Gastrocnemius medialis (tissue), 4 donors: ENCODE measurements around the gene CHCHD3. TPM values are rescaled to one million over a fixed set of nuclear protein-coding genes. Genes with fewer than 3 reads are reported as not detected.
"Not testable (repeated sequence)": the region's sequence is repeated elsewhere in the genome, so short reads cannot be mapped to it uniquely, and the experiment has no call there.

Experiments used
- ATAC-seq, 2 donors: fragments of 150-250 bp; one replicate each; pipeline ENCODE4 v1.9.1; 2016
- DNase-seq, 2 donors: peaks; one replicate each; pipeline ENCODE4 v3.0.0-alpha.2; 2019
- H3K27ac ChIP-seq, 4 donors: fragments of 200-600 bp; sonication (generic); 1 replicate in 1 of 4; 2 replicates in 3 of 4; pipeline ENCODE4 v1.5.1; 2016 to 2018; ENCODE audit warnings: mild to moderate bottlenecking in 2 of 4, moderate library complexity in 1 of 4
- H3K27me3 ChIP-seq, 3 donors: fragments of 200-600 bp; sonication (generic) in 2 of 3; 1 replicate in 1 of 3; 2 replicates in 2 of 3; pipeline versions ENCODE4 v1.5.1 to v1.6.0; 2016 to 2019; ENCODE audit warnings: mild to moderate bottlenecking in 1 of 3, moderate library complexity in 1 of 3
- H3K36me3 ChIP-seq, 2 donors: fragments of 200-600 bp; sonication (generic) in 1 of 2; one replicate each; pipeline ENCODE4 v1.5.1; 2017 to 2018
- H3K4me1 ChIP-seq, 2 donors: fragments of 200-600 bp; sonication (generic) in 1 of 2; one replicate each; pipeline ENCODE4 v1.5.1; 2016 to 2017; ENCODE audit warnings: mild to moderate bottlenecking in 2 of 2
- H3K4me3 ChIP-seq, 4 donors: fragments of 200-600 bp; sonication (generic) in 3 of 4; 1 replicate in 1 of 4; 2 replicates in 3 of 4; pipeline ENCODE4 v1.5.1; 2016 to 2019; ENCODE audit warnings: mild to moderate bottlenecking in 2 of 4
- H3K9me3 ChIP-seq, 3 donors: fragments of 200-600 bp; sonication (generic) in 2 of 3; 1 replicate in 1 of 3; 2 replicates in 2 of 3; pipeline ENCODE4 v1.5.1; 2016 to 2019
- POLR2A ChIP-seq, 2 donors: fragments of 450-650 bp; IDR thresholded peaks; one replicate each; pipeline ENCODE4 v1.6.1; 2017; ENCODE audit warnings: antibody characterized with exemption in 2 of 2, mild to moderate bottlenecking in 2 of 2, moderate library complexity in 2 of 2
- in situ Hi-C, 4 donors: fragments of 200-750 bp; cut with MboI; loops; one replicate each; pipeline versions ENCODE4 v1.15.0 to v1.8.0; 2017; ENCODE audit warnings: low sequenced_read_pairs in 4 of 4
- intact Hi-C: fragments of 100-400 bp; cut with DNase I; formaldehyde crosslinking; loops from one replicate; pipeline ENCODE4 v1.15.1; 2023; ENCODE audit warnings: low total_unique reads
- total RNA-seq, 4 donors: library from RNA; depleted of rRNA; stranded (reverse); fragments of >200 nt; gene quantifications; one replicate each; pipeline versions ENCODE4 v1.1.0 to v1.2.3, GENCODE V29; 2016
- TF ChIP-seq, protein P1 (sequence below), 5 experiments: fragments of 450-650 bp in 3 of 5; fragments of 200-600 bp in 2 of 5; sonication (generic) in 2 of 5; IDR thresholded peaks in 4 of 5; conservative IDR thresholded peaks in 1 of 5; 1 replicate in 4 of 5; 2 replicates in 1 of 5; pipeline ENCODE4 v1.5.1; 2016 to 2019; ENCODE audit warnings: antibody characterized with exemption in 5 of 5, mild to moderate bottlenecking in 3 of 5, moderate library complexity in 3 of 5

Gene CHCHD3
- total RNA-seq, 4 donors from 2014 or later = 110 to 177 (median 131) TPM

DNA sequence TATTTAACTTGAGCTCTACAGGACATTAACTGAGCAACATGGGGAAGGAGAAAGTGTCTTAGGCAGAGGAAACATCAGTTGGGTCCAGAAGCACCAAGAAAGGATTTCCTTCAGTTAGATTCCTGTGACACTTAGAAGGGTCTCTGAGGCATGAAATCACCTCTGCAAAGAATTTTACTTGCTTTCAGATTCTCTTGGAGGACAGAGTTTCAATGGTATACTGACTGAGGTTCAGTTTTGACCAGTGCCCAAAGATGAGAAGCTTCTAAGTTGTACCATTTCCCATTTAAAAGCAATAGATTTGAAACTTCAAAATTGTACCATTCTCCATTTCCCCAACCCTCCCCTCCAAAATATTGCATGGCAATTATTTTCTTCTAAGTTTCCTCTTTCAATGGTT is 102.4 kb downstream of the CHCHD3 start:
- intact Hi-C loops = no loop called here
- no peak overlapping the region for H3K27ac ChIP-seq
- in situ Hi-C loops = no loop called here
- H3K27me3 ChIP-seq = no peaks in the 10 kb centered on the region
- H3K36me3 ChIP-seq = peaks cover 0 to 5% of the 10 kb centered on the region in 2 donors
- H3K4me3 ChIP-seq = no peak overlapping the region
- H3K4me1 ChIP-seq = peaks cover 0 to 29% of the 10 kb centered on the region in 2 donors
- no peak for DNase-seq
- ATAC-seq = no peak
- TF ChIP-seq, protein P1, sequence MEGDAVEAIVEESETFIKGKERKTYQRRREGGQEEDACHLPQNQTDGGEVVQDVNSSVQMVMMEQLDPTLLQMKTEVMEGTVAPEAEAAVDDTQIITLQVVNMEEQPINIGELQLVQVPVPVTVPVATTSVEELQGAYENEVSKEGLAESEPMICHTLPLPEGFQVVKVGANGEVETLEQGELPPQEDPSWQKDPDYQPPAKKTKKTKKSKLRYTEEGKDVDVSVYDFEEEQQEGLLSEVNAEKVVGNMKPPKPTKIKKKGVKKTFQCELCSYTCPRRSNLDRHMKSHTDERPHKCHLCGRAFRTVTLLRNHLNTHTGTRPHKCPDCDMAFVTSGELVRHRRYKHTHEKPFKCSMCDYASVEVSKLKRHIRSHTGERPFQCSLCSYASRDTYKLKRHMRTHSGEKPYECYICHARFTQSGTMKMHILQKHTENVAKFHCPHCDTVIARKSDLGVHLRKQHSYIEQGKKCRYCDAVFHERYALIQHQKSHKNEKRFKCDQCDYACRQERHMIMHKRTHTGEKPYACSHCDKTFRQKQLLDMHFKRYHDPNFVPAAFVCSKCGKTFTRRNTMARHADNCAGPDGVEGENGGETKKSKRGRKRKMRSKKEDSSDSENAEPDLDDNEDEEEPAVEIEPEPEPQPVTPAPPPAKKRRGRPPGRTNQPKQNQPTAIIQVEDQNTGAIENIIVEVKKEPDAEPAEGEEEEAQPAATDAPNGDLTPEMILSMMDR (IDR thresholded peaks at IDR 0.05 in 4 of 5, conservative IDR thresholded peaks at IDR 0.05 in 1 of 5) = no peak
- no peak for TF ChIP-seq POLR2A (IDR thresholded peaks at IDR 0.05)
- no peaks in the 10 kb centered on the region for H3K9me3 ChIP-seq

DNA sequence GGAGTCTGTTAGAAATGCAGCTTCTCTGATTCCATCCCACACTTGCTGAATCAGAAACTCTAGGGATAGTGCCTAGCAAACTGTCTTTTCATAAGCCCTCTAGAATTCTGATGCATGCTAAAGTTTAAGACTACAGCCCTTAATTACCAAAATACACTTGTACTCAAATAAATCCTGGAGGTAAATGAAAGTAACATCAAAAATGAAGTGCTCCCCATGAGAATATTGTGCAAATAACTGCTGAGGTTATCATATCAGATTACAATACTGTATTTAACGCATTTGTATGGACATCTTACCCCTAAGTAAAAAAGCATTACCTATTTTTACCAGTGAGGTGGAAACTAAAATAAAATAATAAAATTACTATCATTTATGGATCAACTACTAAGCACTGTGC is 104.7 kb downstream of the CHCHD3 start:
- intact Hi-C loops = no loop called here
- H3K27me3 ChIP-seq = no peaks in the 10 kb centered on the region
- TF ChIP-seq, protein P1 (IDR thresholded peaks at IDR 0.05 in 4 of 5, conservative IDR thresholded peaks at IDR 0.05 in 1 of 5) = no peak
- TF ChIP-seq POLR2A (IDR thresholded peaks at IDR 0.05) = no peak
- in situ Hi-C loops = no loop called here
- peaks cover 0 to 17% of the 10 kb centered on the region in 2 donors for H3K36me3 ChIP-seq
- no peaks in the 10 kb centered on the region for H3K9me3 ChIP-seq
- peaks cover 0 to 29% of the 10 kb centered on the region in 2 donors for H3K4me1 ChIP-seq
- no peak for ATAC-seq
- DNase-seq = no peak
- no peak overlapping the region for H3K27ac ChIP-seq
- H3K4me3 ChIP-seq = no peak overlapping the region

DNA sequence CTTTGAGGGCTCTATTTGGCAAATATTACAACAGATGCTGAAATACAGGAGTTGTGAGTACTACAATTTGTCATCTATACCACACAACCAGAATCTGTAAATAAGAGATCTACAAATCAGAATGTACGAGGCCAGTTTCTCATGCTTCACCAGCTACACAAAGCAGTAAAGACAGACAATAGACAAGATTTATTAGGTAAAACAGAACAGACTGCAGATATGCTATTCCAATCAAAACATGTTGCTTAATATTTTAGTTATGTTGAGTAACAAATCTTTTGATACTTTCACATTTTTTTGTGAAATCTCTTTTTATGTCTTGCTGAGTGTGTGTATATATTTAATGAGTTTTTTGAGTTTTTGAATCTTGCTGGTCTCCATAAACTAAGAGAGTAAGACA is 109.1 kb downstream of the CHCHD3 start:
- no peak for TF ChIP-seq POLR2A (IDR thresholded peaks at IDR 0.05)
- TF ChIP-seq, protein P1 (IDR thresholded peaks at IDR 0.05 in 4 of 5, conservative IDR thresholded peaks at IDR 0.05 in 1 of 5) = no peak
- ATAC-seq (no peak), DNase-seq (no peak)
- Histone ChIP-seq H3K4me3 (no peak overlapping the region), H3K4me1 (peaks cover 3 to 20% of the 10 kb centered on the region in 2 donors), H3K9me3 (no peaks in the 10 kb centered on the region), H3K27me3 (no peaks in the 10 kb centered on the region), H3K27ac (no peak overlapping the region), H3K36me3 (peaks cover 0 to 17% of the 10 kb centered on the region in 2 donors)
- in situ Hi-C loops = no loop called here
- intact Hi-C loops = no loop called here

DNA sequence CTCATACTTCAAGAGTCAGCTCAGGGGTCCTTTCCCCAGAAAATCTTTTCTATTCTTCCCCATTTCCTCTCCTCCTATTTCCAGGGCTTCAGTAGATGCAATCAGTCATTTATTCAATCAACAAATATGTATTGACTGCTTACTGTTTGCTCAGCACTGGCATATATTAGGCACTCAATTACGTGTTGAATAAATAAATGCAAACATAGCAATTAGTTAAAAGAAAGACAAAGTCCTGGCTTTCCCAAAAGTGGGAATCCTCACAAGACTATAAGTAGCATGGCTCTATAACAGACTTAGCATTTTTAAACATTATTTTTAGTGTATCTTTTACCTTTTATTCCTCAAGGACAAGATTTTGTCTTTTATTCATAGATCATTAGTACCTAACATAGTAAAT is 111.6 kb downstream of the CHCHD3 start:
- TF ChIP-seq, protein P1 (IDR thresholded peaks at IDR 0.05 in 4 of 5, conservative IDR thresholded peaks at IDR 0.05 in 1 of 5) = no peak
- TF ChIP-seq POLR2A (IDR thresholded peaks at IDR 0.05) = no peak
- Histone ChIP-seq H3K36me3 (peaks cover 0 to 17% of the 10 kb centered on the region in 2 donors), H3K4me3 (no peak overlapping the region), H3K9me3 (no peaks in the 10 kb centered on the region), H3K27me3 (no peaks in the 10 kb centered on the region), H3K4me1 (peaks cover 3 to 4% of the 10 kb centered on the region in 2 donors), H3K27ac (no peak overlapping the region)
- intact Hi-C loops = no loop called here
- ATAC-seq (no peak), DNase-seq (no peak)
- in situ Hi-C loops = no loop called here

DNA sequence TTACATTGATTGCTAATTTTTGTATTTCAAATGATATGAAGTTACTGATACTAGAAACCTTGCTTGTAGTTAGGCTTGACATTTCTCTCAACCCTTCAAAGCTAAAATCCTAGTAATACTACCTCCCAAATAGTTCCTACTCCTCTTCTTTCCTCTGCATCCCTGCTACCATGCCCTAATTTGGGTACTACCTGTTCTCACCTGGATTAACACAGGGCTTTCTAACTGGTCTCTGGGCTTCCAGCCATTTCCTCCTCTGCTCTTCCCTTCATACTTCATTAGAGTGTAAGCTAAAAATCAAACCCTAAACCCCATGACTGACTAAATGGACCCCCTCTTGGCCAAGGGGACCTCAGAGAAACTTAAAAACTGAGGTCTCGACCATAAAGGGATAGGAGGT is 112.4 kb downstream of the CHCHD3 start:
- DNase-seq (no peak), ATAC-seq (no peak)
- Histone ChIP-seq H3K4me1 (peaks cover 3 to 4% of the 10 kb centered on the region in 2 donors), H3K9me3 (no peaks in the 10 kb centered on the region), H3K36me3 (peaks cover 0 to 11% of the 10 kb centered on the region in 2 donors), H3K4me3 (no peak overlapping the region), H3K27ac (no peak overlapping the region), H3K27me3 (no peaks in the 10 kb centered on the region)
- TF ChIP-seq POLR2A (IDR thresholded peaks at IDR 0.05) = no peak
- TF ChIP-seq, protein P1 (IDR thresholded peaks at IDR 0.05 in 4 of 5, conservative IDR thresholded peaks at IDR 0.05 in 1 of 5) = no peak
- intact Hi-C loops (no loop called here), in situ Hi-C loops (no loop called here)

DNA sequence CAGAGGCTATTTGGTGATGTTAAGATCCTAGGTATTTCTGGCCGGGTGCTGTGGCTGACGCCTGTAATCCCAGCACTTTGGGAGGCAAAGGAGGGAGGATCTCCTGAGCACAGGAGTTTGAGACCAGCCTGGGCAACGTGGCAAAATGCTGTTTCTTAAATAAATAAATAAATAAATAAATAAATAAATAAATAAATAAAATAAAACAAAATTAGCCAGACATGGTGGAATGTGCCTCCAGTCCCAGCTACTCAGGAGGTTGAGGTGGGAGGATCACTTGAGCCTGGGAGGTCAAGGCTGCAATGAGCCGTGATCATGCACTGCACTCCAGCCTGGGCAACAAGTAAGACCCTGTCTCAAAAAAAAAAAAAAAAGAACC is 114.4 kb downstream of the CHCHD3 start:
- ATAC-seq, in situ Hi-C loops, H3K4me3 ChIP-seq, H3K4me1 ChIP-seq, H3K27me3 ChIP-seq, H3K9me3 ChIP-seq, DNase-seq, intact Hi-C loops, H3K27ac ChIP-seq, H3K36me3 ChIP-seq: not testable (repeated sequence)
